CD4-positive, alpha-beta T cell (primary cell): ENCODE measurements around the gene TIMM44. TPM values are rescaled to one million over a fixed set of nuclear protein-coding genes. Genes with fewer than 3 reads are reported as not detected.

Source experiments
- ATAC-seq: fragments of 200-7000 bp; cut with Tn5 transposase; one replicate; pipeline ENCODE4 v1.10.0; 2022; ENCODE audit warnings: mild to moderate bottlenecking; ENCODE audit not compliant: poor library complexity
- CTCF ChIA-PET: fragments of 350-600 bp; sonication (Branson Sonifier 250); formaldehyde crosslinking; loops from one replicate; lab custom pipeline; 2021; ENCODE audit warnings: antibody characterized with exemption, inconsistent platforms; lab: Charles Lee
- POLR2A ChIA-PET: fragments of 350-600 bp; sonication (Branson Sonifier 250); formaldehyde crosslinking; loops from one replicate; lab custom pipeline; 2021; ENCODE audit warnings: antibody characterized with exemption, inconsistent platforms; lab: Charles Lee
- DNase-seq, 14 experiments: peaks; one replicate each; pipeline ENCODE4 v3.0.0-alpha.2; 2013 to 2020; ENCODE audit warnings: mixed read lengths in 2 of 14
- H3K27ac ChIP-seq, 2 donors: one replicate each; pipeline versions ENCODE4 v1.5.1 to v1.7.0; 2013; ENCODE audit warnings: low read length in 2 of 2, low read depth in 1 of 2, mild to moderate bottlenecking in 1 of 2
- H3K27me3 ChIP-seq, 2 experiments: 1 replicate in 1 of 2; 2 replicates in 1 of 2; pipeline versions ENCODE4 v1.6.1 to v1.7.0; 2013; ENCODE audit warnings: low read length in 2 of 2, control low read depth in 1 of 2, mild to moderate bottlenecking in 1 of 2, moderate library complexity in 1 of 2; ENCODE audit not compliant: insufficient read depth in 2 of 2, control insufficient read depth in 1 of 2
- H3K36me3 ChIP-seq: one replicate; pipeline ENCODE4 v1.6.1; 2013; ENCODE audit warnings: low read length, control low read depth; ENCODE audit not compliant: insufficient read depth
- H3K4me1 ChIP-seq: one replicate; pipeline ENCODE4 v1.6.1; 2013; ENCODE audit warnings: low read length, control low read depth; ENCODE audit not compliant: insufficient read depth
- H3K4me3 ChIP-seq: one replicate; pipeline ENCODE4 v1.5.1; 2013; ENCODE audit warnings: mild to moderate bottlenecking, low read length, moderate library complexity
- H3K9me3 ChIP-seq, 2 experiments: 1 replicate in 1 of 2; 2 replicates in 1 of 2; pipeline versions ENCODE4 v1.6.1 to v1.7.0; 2013; ENCODE audit warnings: low read length in 2 of 2, mild to moderate bottlenecking in 2 of 2, control low read depth in 1 of 2, moderate library complexity in 1 of 2; ENCODE audit not compliant: control insufficient read depth in 1 of 2, insufficient read depth in 1 of 2
- H3K27ac Mint-ChIP-seq: one replicate; pipeline ENCODE4 v1.8.0; 2020; ENCODE audit warnings: mixed read lengths
- H3K27me3 Mint-ChIP-seq: one replicate; pipeline ENCODE4 v1.8.0; 2021; ENCODE audit warnings: mixed read lengths
- H3K36me3 Mint-ChIP-seq: one replicate; pipeline ENCODE4 v1.8.0; 2021; ENCODE audit warnings: low read depth, mixed read lengths
- H3K4me1 Mint-ChIP-seq: one replicate; pipeline ENCODE4 v1.8.0; 2021; ENCODE audit warnings: low read depth, mixed read lengths
- H3K4me3 Mint-ChIP-seq: one replicate; pipeline ENCODE4 v1.8.0; 2020; ENCODE audit warnings: mild to moderate bottlenecking, mixed read lengths
- H3K9me3 Mint-ChIP-seq: one replicate; pipeline ENCODE4 v1.8.0; 2020; ENCODE audit warnings: mixed read lengths
- intact Hi-C, 2 experiments: fragments of 100-400 bp; cut with DNase I in 1 of 2; cut with micrococcal nuclease in 1 of 2; formaldehyde crosslinking; loops; one replicate each; pipeline versions ENCODE4 v1.15.1 to v1.9.0; 2023 to 2025; cut with DNase I, micrococcal nuclease
- total RNA-seq, 174 experiments: library from RNA in 2 of 174; stranded (reverse) in 2 of 174; gene quantifications; one replicate each; pipeline ENCODE4 v1.2.3 and lab custom pipeline; 2021 to 2026
- TF ChIP-seq, protein P1 (sequence below): fragments of 200-600 bp; IDR thresholded peaks from one replicate; pipeline ENCODE4 v1.8.0; 2022; ENCODE audit warnings: antibody characterized with exemption, mild to moderate bottlenecking

TIMM44 gene
- total RNA-seq, 2 experiments from 2014 or later, result 83.9 to 85.0 TPM

DNA sequence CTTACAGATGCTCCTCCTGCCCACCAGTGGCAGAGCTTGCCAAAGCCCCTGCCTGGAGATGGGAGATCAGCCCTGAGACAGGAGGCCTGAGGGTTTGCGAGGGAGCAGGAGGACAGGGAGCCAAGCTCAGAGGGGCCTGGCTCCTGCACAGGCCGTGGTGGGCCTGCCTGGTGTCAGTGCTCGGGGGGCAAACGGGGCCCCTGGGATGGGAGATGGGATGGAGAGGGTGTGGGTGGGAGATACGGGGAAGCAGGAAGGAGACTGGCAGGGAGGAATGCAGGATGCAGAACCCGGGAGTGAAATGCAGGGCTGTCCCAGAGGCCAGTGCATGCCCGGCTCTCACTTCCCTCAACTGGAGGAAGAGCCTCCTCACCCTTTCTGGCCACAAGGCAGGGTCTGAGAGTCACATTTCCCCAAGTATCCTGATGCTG, 42.0 kb upstream of the TIMM44 start:
- peaks cover 71% of the 10 kb centered on the region for H3K36me3 Mint-ChIP-seq
- intact Hi-C loops, result no loop called here

DNA sequence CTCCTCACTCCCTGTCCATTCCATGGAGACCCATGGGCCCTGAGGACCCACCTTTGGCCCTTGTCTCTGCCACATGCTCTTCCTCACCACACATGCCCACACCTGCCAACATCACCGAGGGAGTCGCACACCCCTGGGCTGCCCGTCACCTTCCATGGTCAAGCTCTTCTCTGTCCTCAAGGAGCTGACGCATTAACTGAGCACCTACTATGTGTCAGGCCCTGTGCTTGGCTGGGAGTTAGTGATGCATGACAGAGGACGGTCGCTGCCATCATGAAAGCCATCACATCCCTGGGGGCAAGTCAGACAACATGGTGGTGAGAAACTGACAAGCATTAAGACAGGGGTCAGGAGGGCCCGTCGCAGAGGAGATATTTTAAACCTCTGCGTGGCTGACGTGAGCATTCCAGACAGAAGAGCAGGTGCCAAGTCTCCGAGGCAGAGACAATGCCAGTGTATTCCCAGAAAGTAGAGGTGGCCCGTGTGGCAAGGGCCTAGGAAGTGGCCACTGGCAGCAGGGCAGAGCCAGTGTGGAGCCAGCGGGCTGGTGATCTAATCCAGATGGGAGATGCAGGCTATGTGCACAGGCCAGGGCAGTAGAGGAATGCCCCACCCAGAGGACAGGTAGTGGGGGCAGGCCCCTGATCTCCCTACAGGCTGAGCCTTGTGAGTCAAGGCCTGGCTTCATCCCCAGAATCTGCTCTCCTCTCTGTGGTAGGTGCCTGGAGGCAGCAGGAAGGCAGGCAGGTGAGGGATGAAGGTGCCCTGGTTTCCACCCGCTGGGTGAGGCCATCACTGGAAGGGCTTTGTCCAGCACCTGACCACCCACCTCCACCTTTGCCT, 40.8 kb upstream of the TIMM44 start:
- Mint-ChIP-seq H3K4me1 (peaks cover 16% of the 10 kb centered on the region), H3K27me3 (no peaks in the 10 kb centered on the region), H3K9me3 (no peaks in the 10 kb centered on the region), H3K27ac (no peak overlapping the region), H3K36me3 (peaks cover 70% of the 10 kb centered on the region), H3K4me3 (no peak overlapping the region)
- POLR2A ChIA-PET, result no interaction called here
- CTCF ChIA-PET, result no interaction called here
- Histone ChIP-seq H3K4me3 (no peak overlapping the region), H3K27me3 (no peaks in the 10 kb centered on the region), H3K9me3 (no peaks in the 10 kb centered on the region), H3K27ac (no peak overlapping the region), H3K36me3 (peaks cover 86% of the 10 kb centered on the region), H3K4me1 (no peaks in the 10 kb centered on the region)
- intact Hi-C loops, result no loop called here
- no peak for DNase-seq
- TF ChIP-seq, protein P1, sequence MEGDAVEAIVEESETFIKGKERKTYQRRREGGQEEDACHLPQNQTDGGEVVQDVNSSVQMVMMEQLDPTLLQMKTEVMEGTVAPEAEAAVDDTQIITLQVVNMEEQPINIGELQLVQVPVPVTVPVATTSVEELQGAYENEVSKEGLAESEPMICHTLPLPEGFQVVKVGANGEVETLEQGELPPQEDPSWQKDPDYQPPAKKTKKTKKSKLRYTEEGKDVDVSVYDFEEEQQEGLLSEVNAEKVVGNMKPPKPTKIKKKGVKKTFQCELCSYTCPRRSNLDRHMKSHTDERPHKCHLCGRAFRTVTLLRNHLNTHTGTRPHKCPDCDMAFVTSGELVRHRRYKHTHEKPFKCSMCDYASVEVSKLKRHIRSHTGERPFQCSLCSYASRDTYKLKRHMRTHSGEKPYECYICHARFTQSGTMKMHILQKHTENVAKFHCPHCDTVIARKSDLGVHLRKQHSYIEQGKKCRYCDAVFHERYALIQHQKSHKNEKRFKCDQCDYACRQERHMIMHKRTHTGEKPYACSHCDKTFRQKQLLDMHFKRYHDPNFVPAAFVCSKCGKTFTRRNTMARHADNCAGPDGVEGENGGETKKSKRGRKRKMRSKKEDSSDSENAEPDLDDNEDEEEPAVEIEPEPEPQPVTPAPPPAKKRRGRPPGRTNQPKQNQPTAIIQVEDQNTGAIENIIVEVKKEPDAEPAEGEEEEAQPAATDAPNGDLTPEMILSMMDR, result no peak
- ATAC-seq, result no peak

More for the DNA sequence above, 42.0 kb upstream of the TIMM44 start:
- no peaks in the 10 kb centered on the region for H3K27me3 ChIP-seq
- peaks cover 86% of the 10 kb centered on the region for H3K36me3 ChIP-seq
- TF ChIP-seq, protein P1, result no peak
- POLR2A ChIA-PET, result no interaction called here
- ATAC-seq (no peak), DNase-seq (no peak)
- no peak overlapping the region for H3K4me3 Mint-ChIP-seq
- CTCF ChIA-PET, result no interaction called here
- H3K4me1 Mint-ChIP-seq, result peaks cover 16% of the 10 kb centered on the region
- H3K4me1 ChIP-seq, result no peaks in the 10 kb centered on the region
- no peak overlapping the region for H3K27ac Mint-ChIP-seq
- no peak overlapping the region for H3K27ac ChIP-seq
- H3K4me3 ChIP-seq, result no peak overlapping the region
- no peaks in the 10 kb centered on the region for H3K27me3 Mint-ChIP-seq
- no peaks in the 10 kb centered on the region for H3K9me3 ChIP-seq
- no peaks in the 10 kb centered on the region for H3K9me3 Mint-ChIP-seq

DNA sequence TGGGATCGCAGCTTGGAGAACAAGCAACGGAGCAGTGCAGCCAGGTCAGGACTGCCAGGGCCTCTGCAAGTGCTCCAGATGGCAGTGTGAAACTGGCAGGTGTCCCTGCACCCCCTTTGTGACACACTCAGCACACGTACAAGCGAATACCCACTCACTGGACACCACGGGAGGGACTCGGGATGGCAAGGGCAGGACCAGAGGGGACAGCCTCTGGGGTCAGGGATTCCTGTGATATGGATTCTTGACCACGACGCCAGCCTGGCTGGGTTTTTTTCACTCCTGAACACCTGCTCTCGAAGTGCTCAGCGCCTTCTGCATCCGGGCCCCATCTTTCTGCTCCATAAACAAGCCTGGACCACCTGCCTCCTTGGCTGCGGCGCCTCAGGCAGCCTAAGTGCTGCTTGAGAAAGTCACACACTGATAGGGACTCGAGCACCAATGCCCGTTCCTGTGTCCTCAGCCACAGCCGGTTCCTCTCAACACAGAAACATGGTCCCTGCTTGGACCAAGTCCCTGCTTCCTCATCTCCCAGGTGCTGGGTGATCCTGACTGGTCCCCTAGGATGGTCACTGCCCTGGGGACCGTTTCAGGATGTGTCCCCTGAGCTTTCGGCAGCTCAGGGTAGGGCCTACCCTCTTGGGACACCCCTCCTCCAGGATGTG, 40.0 kb upstream of the TIMM44 start:
- Histone ChIP-seq H3K4me3 (no peak overlapping the region), H3K9me3 (no peaks in the 10 kb centered on the region), H3K27me3 (no peaks in the 10 kb centered on the region), H3K27ac (no peak overlapping the region), H3K4me1 (no peaks in the 10 kb centered on the region), H3K36me3 (peaks cover 81% of the 10 kb centered on the region)
- H3K9me3 Mint-ChIP-seq, result no peaks in the 10 kb centered on the region
- peaks cover 16% of the 10 kb centered on the region for H3K4me1 Mint-ChIP-seq
- ChIA-PET POLR2A (no interaction called here), CTCF (interaction anchor here (2.7 kb wide), 1 partner anchor 19 kb away, joined by 8 read pairs; no protein-coding TSS in a partner anchor)
- TF ChIP-seq, protein P1, result no peak
- H3K36me3 Mint-ChIP-seq, result peaks cover 64% of the 10 kb centered on the region
- DNase-seq (no peak), ATAC-seq (no peak)
- H3K27ac Mint-ChIP-seq, result no peak overlapping the region
- H3K27me3 Mint-ChIP-seq, result no peaks in the 10 kb centered on the region
- no peak overlapping the region for H3K4me3 Mint-ChIP-seq
- intact Hi-C loops, result no loop called here
